HEK293T (cell line): ENCODE data around the gene IPO13.

Experiments used
- ARNT ChIP-seq: fragments of 450-650 bp; IDR thresholded peaks from 2 replicates; pipeline ENCODE4 v1.6.1; 2017; ENCODE audit warnings: mild to moderate bottlenecking
- BHLHE40 ChIP-seq: fragments of 450-650 bp; IDR thresholded peaks from 2 replicates; pipeline ENCODE4 v1.6.1; 2016; ENCODE audit warnings: mild to moderate bottlenecking, moderate library complexity, borderline replicate concordance
- CTBP1 ChIP-seq: fragments of 450-650 bp; IDR thresholded peaks from 2 replicates; pipeline ENCODE4 v1.6.1; 2016; ENCODE audit warnings: borderline replicate concordance
- ELF4 ChIP-seq: fragments of 450-650 bp; IDR thresholded peaks from 2 replicates; pipeline ENCODE4 v1.6.1; 2017; ENCODE audit warnings: antibody characterized with exemption
- FOXA1 ChIP-seq: fragments of 450-650 bp; IDR thresholded peaks from 2 replicates; pipeline ENCODE4 v1.6.1; 2016; ENCODE audit warnings: mild to moderate bottlenecking
- FOXM1 ChIP-seq: fragments of 450-650 bp; IDR thresholded peaks from 2 replicates; pipeline ENCODE4 v1.6.1; 2017; ENCODE audit warnings: mild to moderate bottlenecking, borderline replicate concordance
- HDGF ChIP-seq: fragments of 450-650 bp; IDR thresholded peaks from 2 replicates; pipeline ENCODE4 v1.6.1; 2017; ENCODE audit warnings: antibody characterized with exemption, borderline replicate concordance
- L3MBTL2 ChIP-seq: fragments of 450-650 bp; conservative IDR thresholded peaks from 2 replicates; pipeline ENCODE4 v1.6.1; 2016; ENCODE audit warnings: mild to moderate bottlenecking
- LEF1 ChIP-seq: fragments of 450-650 bp; IDR thresholded peaks from 2 replicates; pipeline ENCODE4 v1.6.1; 2017; ENCODE audit warnings: mild to moderate bottlenecking, borderline replicate concordance
- NFRKB ChIP-seq: fragments of 450-650 bp; IDR thresholded peaks from 2 replicates; pipeline ENCODE4 v1.6.1; 2016; ENCODE audit warnings: mild to moderate bottlenecking, moderate library complexity
- SP1 ChIP-seq: fragments of 450-650 bp; IDR thresholded peaks from 2 replicates; pipeline ENCODE4 v1.6.1; 2017
- SUZ12 ChIP-seq: fragments of 450-650 bp; IDR thresholded peaks from 2 replicates; pipeline ENCODE4 v1.6.1; 2016; ENCODE audit warnings: mild to moderate bottlenecking
- TARDBP ChIP-seq: fragments of 450-650 bp; IDR thresholded peaks from 2 replicates; pipeline ENCODE4 v1.6.1; 2016
- TF ChIP-seq, protein P1 (sequence below): fragments of 450-650 bp; IDR thresholded peaks from 2 replicates; pipeline ENCODE4 v1.6.1; 2016

DNA sequence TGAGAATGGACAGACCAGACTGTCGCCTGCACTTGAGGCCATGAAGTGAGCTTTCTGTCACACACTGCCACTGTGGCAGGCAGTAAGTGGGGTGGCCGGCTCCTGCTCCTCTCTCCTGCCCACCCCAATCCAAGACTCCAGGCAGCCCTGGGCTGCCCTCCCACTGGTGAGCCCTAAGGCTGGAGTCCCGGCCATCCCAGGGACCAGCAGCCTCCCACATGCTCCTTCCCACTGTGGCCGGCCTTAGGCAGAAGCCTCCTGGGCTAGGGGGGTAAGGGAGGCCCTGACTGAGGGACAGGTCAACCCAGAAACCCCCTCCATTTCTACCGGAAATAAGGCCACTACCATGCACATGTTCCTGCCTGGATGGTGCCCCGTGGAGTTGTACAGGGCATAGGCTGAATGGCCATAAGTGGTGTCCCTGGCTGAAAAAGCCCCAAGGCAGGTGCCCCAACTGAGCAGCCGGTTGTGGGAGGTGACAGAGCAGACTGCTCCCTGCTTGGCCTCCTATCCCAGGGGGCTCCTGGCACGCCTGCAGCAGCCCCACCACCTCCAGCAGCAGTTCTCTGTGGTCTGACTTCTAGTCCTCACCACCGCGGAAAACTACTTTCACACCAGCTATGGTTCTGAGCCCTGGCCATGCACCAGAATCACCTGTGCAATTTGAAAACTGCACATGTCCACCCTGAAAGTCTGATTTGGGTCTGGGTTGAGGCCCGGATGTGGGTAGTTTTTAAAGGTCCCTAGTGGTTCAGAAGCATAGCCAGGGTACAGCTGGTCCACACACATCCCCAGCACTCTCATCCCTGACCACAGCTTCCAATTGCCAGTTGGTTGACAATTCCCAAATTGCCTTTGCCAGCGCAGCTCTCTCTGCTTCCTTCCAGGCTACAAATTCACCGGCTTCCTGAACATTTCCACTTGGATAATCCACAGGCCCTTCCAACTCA is 14.8 kb upstream of the IPO13 start:
- TF ChIP-seq SP1, result no peak
- no peak for TF ChIP-seq FOXM1
- TF ChIP-seq SUZ12, result no peak
- TF ChIP-seq FOXA1, result no peak
- TF ChIP-seq LEF1, result no peak
- TF ChIP-seq BHLHE40, result no peak
- no peak for TF ChIP-seq ELF4
- TF ChIP-seq TARDBP, result no peak
- TF ChIP-seq HDGF, result no peak
- no peak for TF ChIP-seq ARNT
- TF ChIP-seq NFRKB, result no peak
- TF ChIP-seq L3MBTL2, result no peak
- TF ChIP-seq, protein P1, sequence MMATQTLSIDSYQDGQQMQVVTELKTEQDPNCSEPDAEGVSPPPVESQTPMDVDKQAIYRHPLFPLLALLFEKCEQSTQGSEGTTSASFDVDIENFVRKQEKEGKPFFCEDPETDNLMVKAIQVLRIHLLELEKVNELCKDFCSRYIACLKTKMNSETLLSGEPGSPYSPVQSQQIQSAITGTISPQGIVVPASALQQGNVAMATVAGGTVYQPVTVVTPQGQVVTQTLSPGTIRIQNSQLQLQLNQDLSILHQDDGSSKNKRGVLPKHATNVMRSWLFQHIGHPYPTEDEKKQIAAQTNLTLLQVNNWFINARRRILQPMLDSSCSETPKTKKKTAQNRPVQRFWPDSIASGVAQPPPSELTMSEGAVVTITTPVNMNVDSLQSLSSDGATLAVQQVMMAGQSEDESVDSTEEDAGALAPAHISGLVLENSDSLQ, result no peak
- no peak for TF ChIP-seq CTBP1
